GM12873 (cell line): ENCODE results near the gene KCNAB3.
A peak's percentile ranks its signal among the peaks of the same experiment; 100 is the strongest.

Source experiments
- CTCF ChIP-seq: IDR thresholded peaks from 2 replicates; pipeline ENCODE4 v1.5.1; 2012; ENCODE audit warnings: low read depth, mild to moderate bottlenecking, moderate library complexity, low read length, control low read depth; ENCODE audit not compliant: insufficient read depth; ENCODE audit errors: missing control alignments

Gene KCNAB3

DNA sequence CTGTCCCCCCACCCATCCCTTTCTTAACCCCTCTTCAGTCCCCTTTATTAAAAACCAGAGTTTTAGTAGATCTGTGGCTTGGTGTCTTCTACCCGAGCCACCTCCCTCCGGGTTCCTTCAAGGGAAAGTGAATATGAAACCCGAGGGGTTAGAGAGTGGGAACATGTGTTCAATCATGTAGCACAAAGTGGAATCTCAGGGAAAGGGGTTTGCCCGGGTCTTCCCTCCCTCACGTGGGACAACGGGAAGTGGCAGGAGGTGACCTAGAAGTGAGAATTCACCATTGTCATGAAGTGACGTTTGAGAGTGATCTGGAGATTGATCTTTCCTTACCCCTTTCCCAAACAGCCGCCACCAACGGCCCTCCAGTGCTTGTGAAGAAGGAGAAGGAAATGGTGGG, 18.5 kb downstream of the KCNAB3 start:
- no peak for TF ChIP-seq CTCF

DNA sequence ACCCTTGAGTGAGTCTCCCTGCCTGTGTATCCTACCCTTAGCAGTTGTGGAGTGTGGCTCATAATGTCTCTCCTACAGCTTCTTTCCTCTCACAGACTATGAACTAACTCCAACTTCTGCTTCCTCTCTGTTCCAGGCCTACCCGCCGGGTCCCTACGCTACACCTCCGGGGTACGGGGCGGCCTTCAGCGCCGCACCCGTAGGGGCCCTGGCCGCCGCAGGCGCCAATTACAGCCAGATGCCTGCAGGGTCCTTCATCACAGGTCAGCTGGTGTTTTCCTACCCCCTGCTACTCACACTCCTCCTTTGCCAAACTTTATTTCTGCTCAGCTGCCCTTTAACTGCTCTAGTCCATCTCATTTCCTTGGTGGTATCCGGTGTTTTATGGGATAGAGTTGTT, 18.9 kb downstream of the KCNAB3 start:
- no peak for TF ChIP-seq CTCF

GRCh38 chr17:7910281-7910680, 19.4 kb downstream of the KCNAB3 start:
- TF ChIP-seq CTCF = no peak

DNA sequence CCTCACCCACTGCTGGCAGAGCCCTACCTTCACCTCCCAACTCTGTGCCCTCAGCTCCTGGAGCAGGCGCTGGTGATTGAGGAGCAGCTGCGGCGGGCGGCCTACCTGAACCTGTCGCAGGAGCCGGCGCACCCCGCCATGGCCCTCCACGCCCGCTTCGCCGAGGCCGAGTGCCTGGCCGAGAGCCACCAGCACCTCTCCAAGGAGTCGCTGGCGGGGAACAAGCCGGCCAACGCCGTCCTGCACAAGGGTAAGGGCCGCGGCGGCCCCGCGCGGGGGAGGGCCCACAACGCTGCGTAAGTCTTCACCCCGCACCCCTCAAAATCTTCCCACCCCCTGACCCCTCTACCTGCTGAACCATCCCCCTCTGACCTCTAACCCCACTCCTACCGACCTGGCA, 20.6 kb downstream of the KCNAB3 start:
- TF ChIP-seq CTCF = no peak

- TF ChIP-seq CTCF = no peak
Observed at GRCh38 chr17:7903154-7904103, 26.2 kb downstream of the KCNAB3 start.

DNA sequence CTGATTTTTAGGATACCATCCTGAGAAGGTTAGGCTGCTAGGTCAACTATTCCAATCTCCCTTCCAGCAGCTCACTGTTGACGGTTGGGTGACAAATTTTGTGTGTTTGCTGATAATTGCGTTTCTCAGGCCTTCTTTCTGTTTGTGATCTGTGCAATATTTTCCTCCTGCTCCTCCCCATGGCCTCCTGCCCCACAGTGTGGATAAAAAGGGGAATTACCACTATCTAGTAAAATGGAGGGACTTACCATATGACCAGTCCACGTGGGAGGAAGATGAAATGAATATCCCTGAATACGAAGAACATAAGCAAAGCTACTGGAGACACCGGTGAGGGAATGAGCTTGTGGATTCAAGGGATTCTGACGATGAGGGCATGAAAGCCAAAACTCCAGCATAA, 31.9 kb downstream of the KCNAB3 start:
- TF ChIP-seq CTCF = peak; percentile 25

- TF ChIP-seq CTCF = no peak
Observed at GRCh38 chr17:7897090-7897489, 32.6 kb downstream of the KCNAB3 start.
